OCI-LY3 (cell line): ENCODE data around the gene SPTAN1.

Experiments
- EZH2phosphoT487 ChIP-seq: fragments of 200-600 bp; shearing (Covaris generic); IDR thresholded peaks from 2 replicates; pipeline ENCODE4 v1.6.1; 2018; ENCODE audit warnings: antibody characterized with exemption, mixed run types, low read depth
- TF ChIP-seq, protein P1 (sequence below): fragments of 200-600, 300-600 bp; sonication (generic); IDR thresholded peaks from 2 replicates; pipeline ENCODE4 v1.5.1; 2014; ENCODE audit warnings: antibody characterized with exemption, low read length, low read depth

DNA sequence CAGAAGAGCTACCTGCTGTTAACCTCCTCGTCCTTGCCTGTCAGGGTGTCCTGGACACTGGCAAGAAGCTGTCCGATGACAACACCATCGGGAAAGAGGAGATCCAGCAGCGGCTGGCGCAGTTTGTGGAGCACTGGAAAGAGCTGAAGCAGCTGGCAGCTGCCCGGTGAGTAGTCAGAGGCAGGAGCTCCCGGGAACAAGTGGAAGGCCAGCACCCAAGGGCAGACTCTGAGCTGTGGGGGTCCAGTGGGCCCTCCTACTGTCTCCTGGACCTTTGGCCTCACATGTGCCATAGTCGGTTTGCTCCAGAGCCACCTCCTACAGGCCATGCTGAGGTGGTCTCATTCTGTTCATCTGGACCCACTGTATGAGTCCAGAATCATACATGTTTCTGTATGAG, 65.6 kb downstream of the SPTAN1 start:
- TF ChIP-seq EZH2phosphoT487, result no peak
- TF ChIP-seq, protein P1, sequence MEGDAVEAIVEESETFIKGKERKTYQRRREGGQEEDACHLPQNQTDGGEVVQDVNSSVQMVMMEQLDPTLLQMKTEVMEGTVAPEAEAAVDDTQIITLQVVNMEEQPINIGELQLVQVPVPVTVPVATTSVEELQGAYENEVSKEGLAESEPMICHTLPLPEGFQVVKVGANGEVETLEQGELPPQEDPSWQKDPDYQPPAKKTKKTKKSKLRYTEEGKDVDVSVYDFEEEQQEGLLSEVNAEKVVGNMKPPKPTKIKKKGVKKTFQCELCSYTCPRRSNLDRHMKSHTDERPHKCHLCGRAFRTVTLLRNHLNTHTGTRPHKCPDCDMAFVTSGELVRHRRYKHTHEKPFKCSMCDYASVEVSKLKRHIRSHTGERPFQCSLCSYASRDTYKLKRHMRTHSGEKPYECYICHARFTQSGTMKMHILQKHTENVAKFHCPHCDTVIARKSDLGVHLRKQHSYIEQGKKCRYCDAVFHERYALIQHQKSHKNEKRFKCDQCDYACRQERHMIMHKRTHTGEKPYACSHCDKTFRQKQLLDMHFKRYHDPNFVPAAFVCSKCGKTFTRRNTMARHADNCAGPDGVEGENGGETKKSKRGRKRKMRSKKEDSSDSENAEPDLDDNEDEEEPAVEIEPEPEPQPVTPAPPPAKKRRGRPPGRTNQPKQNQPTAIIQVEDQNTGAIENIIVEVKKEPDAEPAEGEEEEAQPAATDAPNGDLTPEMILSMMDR, result no peak
